ENCODE results near the gene PPA2. TPM values are rescaled to one million over a fixed set of nuclear protein-coding genes. Genes with fewer than 3 reads are reported as not detected.

PPA2 gene
- total RNA-seq, 1 donor from 2014 or later, result 91.1 TPM

- H3K27me3 ChIP-seq (ENCODE audit: control insufficient read depth, insufficient read depth, low read length), result no peaks in the 10 kb centered on the region
- FAIRE-seq, result no peak
- H3K4me3 ChIP-seq (ENCODE audit: low read depth, low read length), result no peak overlapping the region
- no peak for DNase-seq (ENCODE audit: low read depth)
- peaks cover 2% of the 10 kb centered on the region for H3K36me3 ChIP-seq (ENCODE audit: control insufficient read depth, insufficient read depth, low read length)
- TF ChIP-seq CTCF (IDR thresholded peaks at IDR 0.05; ENCODE audit: insufficient read depth, low read length, severe bottlenecking), result no peak
These were observed 17.9 kb downstream of the PPA2 start for GRCh38 chr4:105455998-105456397.

- TF ChIP-seq CTCF (IDR thresholded peaks at IDR 0.05; ENCODE audit: insufficient read depth, low read length, severe bottlenecking), result no peak
- DNase-seq (ENCODE audit: low read depth) (no peak), FAIRE-seq (peak; percentile 28)
- Histone ChIP-seq H3K36me3 (ENCODE audit: control insufficient read depth, insufficient read depth, low read length) (peaks cover 2% of the 10 kb centered on the region), H3K4me3 (ENCODE audit: low read depth, low read length) (no peak overlapping the region), H3K27me3 (ENCODE audit: control insufficient read depth, insufficient read depth, low read length) (no peaks in the 10 kb centered on the region)
These were observed 18.7 kb downstream of the PPA2 start for GRCh38 chr4:105455182-105455581.

- Histone ChIP-seq H3K4me3 (ENCODE audit: low read depth, low read length) (no peak overlapping the region), H3K36me3 (ENCODE audit: control insufficient read depth, insufficient read depth, low read length) (peaks cover 2% of the 10 kb centered on the region), H3K27me3 (ENCODE audit: control insufficient read depth, insufficient read depth, low read length) (no peaks in the 10 kb centered on the region)
- FAIRE-seq (no peak), DNase-seq (ENCODE audit: low read depth) (peak; percentile 26)
- no peak for TF ChIP-seq CTCF (IDR thresholded peaks at IDR 0.05; ENCODE audit: insufficient read depth, low read length, severe bottlenecking)
These were observed 20.2 kb downstream of the PPA2 start for GRCh38 chr4:105453550-105454205.

- Histone ChIP-seq H3K4me3 (ENCODE audit: low read depth, low read length) (no peak overlapping the region), H3K36me3 (ENCODE audit: control insufficient read depth, insufficient read depth, low read length) (peaks cover 2% of the 10 kb centered on the region), H3K27me3 (ENCODE audit: control insufficient read depth, insufficient read depth, low read length) (no peaks in the 10 kb centered on the region)
- FAIRE-seq (no peak), DNase-seq (ENCODE audit: low read depth) (no peak)
- TF ChIP-seq CTCF (IDR thresholded peaks at IDR 0.05; ENCODE audit: insufficient read depth, low read length, severe bottlenecking), result no peak
These were observed 22.5 kb downstream of the PPA2 start for GRCh38 chr4:105451346-105451745.

- Histone ChIP-seq H3K27me3 (ENCODE audit: control insufficient read depth, insufficient read depth, low read length) (no peaks in the 10 kb centered on the region), H3K4me3 (ENCODE audit: low read depth, low read length) (no peak overlapping the region), H3K36me3 (ENCODE audit: control insufficient read depth, insufficient read depth, low read length) (peaks cover 2% of the 10 kb centered on the region)
- TF ChIP-seq CTCF (IDR thresholded peaks at IDR 0.05; ENCODE audit: insufficient read depth, low read length, severe bottlenecking), result no peak
- DNase-seq (ENCODE audit: low read depth) (no peak), FAIRE-seq (no peak)
These were observed 33.0 kb downstream of the PPA2 start for GRCh38 chr4:105440890-105441289.

- no peak overlapping the region for H3K4me3 ChIP-seq (ENCODE audit: low read depth, low read length)
- no peaks in the 10 kb centered on the region for H3K27me3 ChIP-seq (ENCODE audit: control insufficient read depth, insufficient read depth, low read length)
- FAIRE-seq, result no peak
- H3K36me3 ChIP-seq (ENCODE audit: control insufficient read depth, insufficient read depth, low read length), result no peaks in the 10 kb centered on the region
- no peak for TF ChIP-seq CTCF (IDR thresholded peaks at IDR 0.05; ENCODE audit: insufficient read depth, low read length, severe bottlenecking)
- DNase-seq (ENCODE audit: low read depth), result no peak
These were observed 36.2 kb downstream of the PPA2 start for GRCh38 chr4:105437637-105438036.
